RWPE2 (cell line): Measurements from ENCODE around the gene PARVA.

Experiments
- ATAC-seq: fragments of 200-7000 bp; cut with Tn5 transposase; 3 replicates; pipeline ENCODE4 v1.9.1; 2021; ENCODE audit warnings: low read depth
- DNase-seq: peaks from one replicate; pipeline ENCODE4 v3.0.0-alpha.2; 2020; ENCODE audit warnings: low spot score
- H3K27ac ChIP-seq: fragments of 450-650 bp; 2 replicates; pipeline ENCODE4 v1.5.1; 2017; ENCODE audit warnings: mild to moderate bottlenecking; ENCODE audit not compliant: poor library complexity, severe bottlenecking
- H3K27me3 ChIP-seq: fragments of 250-450 bp; sonication (Bioruptor Pico); 2 replicates; pipeline ENCODE4 v1.5.1; 2021; ENCODE audit warnings: mild to moderate bottlenecking, moderate library complexity; ENCODE audit not compliant: insufficient read depth, poor library complexity, severe bottlenecking
- H3K36me3 ChIP-seq: fragments of 250-450 bp; sonication (Bioruptor Pico); 2 replicates; pipeline ENCODE4 v1.5.1; 2020; ENCODE audit warnings: low read depth, mild to moderate bottlenecking, moderate library complexity
- H3K4me1 ChIP-seq: fragments of 250-450 bp; sonication (Bioruptor Pico); 2 replicates; pipeline ENCODE4 v1.5.1; 2021; ENCODE audit warnings: mild to moderate bottlenecking, moderate library complexity; ENCODE audit not compliant: insufficient read depth, poor library complexity, severe bottlenecking
- H3K4me3 ChIP-seq: fragments of 250-450 bp; sonication (Bioruptor Pico); 2 replicates; pipeline ENCODE4 v1.5.1; 2021; ENCODE audit warnings: mild to moderate bottlenecking, moderate library complexity; ENCODE audit not compliant: severe bottlenecking
- H3K9me3 ChIP-seq: fragments of 250-450 bp; sonication (Bioruptor Pico); 2 replicates; pipeline ENCODE4 v1.5.1; 2021; ENCODE audit warnings: mild to moderate bottlenecking, moderate library complexity; ENCODE audit not compliant: severe bottlenecking
- CTCF ChIP-seq: fragments of 450-650 bp; IDR thresholded peaks from one replicate; pipeline ENCODE4 v1.5.1; 2017; ENCODE audit warnings: mild to moderate bottlenecking, moderate library complexity; ENCODE audit not compliant: poor library complexity, severe bottlenecking

The PARVA gene

GRCh38 chr11:12542186-12542935, 165.0 kb downstream of the PARVA start:
- Histone ChIP-seq H3K4me3 (no peak overlapping the region), H3K36me3 (no peaks in the 10 kb centered on the region), H3K4me1 (peaks cover 42% of the 10 kb centered on the region), H3K9me3 (no peaks in the 10 kb centered on the region), H3K27me3 (no peaks in the 10 kb centered on the region), H3K27ac (peak overlapping the region; percentile 82)
- DNase-seq (no peak), ATAC-seq (no peak)
- no peak for TF ChIP-seq CTCF

- Histone ChIP-seq H3K4me1 (peaks cover 41% of the 10 kb centered on the region), H3K4me3 (no peak overlapping the region), H3K9me3 (no peaks in the 10 kb centered on the region), H3K36me3 (no peaks in the 10 kb centered on the region), H3K27me3 (no peaks in the 10 kb centered on the region), H3K27ac (peak overlapping the region; percentile 82)
- DNase-seq (no peak), ATAC-seq (peak; percentile 53)
- TF ChIP-seq CTCF, result no peak
Observed at GRCh38 chr11:12543596-12544415, 166.4 kb downstream of the PARVA start.

GRCh38 chr11:12544986-12545775, 167.8 kb downstream of the PARVA start:
- no peak for TF ChIP-seq CTCF
- Histone ChIP-seq H3K9me3 (no peaks in the 10 kb centered on the region), H3K27ac (peak overlapping the region; percentile 82), H3K4me1 (peaks cover 27% of the 10 kb centered on the region), H3K4me3 (no peak overlapping the region), H3K27me3 (no peaks in the 10 kb centered on the region), H3K36me3 (no peaks in the 10 kb centered on the region)
- DNase-seq (no peak), ATAC-seq (no peak)

GRCh38 chr11:12546122-12546521, 168.8 kb downstream of the PARVA start:
- Histone ChIP-seq H3K36me3 (no peaks in the 10 kb centered on the region), H3K4me1 (peaks cover 18% of the 10 kb centered on the region), H3K27me3 (no peaks in the 10 kb centered on the region), H3K27ac (no peak overlapping the region), H3K9me3 (no peaks in the 10 kb centered on the region), H3K4me3 (no peak overlapping the region)
- DNase-seq, result no peak
- ATAC-seq, result no peak
- no peak for TF ChIP-seq CTCF
